HCT116 (cell line): Measurements from ENCODE around the gene PSMA3.

Experiments
- CEBPB ChIP-seq: IDR thresholded peaks from 2 replicates; pipeline ENCODE4 v1.6.1; 2012; ENCODE audit warnings: low read depth
- CTCF ChIP-seq, 3 experiments: fragments of 200-600 bp in 1 of 3; sonication (generic) in 1 of 3; IDR thresholded peaks in 2 of 3; conservative IDR thresholded peaks in 1 of 3; 2 replicates each; pipeline ENCODE4 v1.5.1; 2012 to 2017; ENCODE audit warnings: low read depth in 2 of 3, low read length in 2 of 3, antibody characterized with exemption in 1 of 3, borderline replicate concordance in 1 of 3, control low read depth in 1 of 3, mild to moderate bottlenecking in 1 of 3, mixed read lengths in 1 of 3, mixed run types in 1 of 3, moderate library complexity in 1 of 3; ENCODE audit not compliant: insufficient read depth in 1 of 3
- EZH2phosphoT487 ChIP-seq: fragments of 200-600 bp; IDR thresholded peaks from 2 replicates; pipeline ENCODE4 v1.6.1; 2018; ENCODE audit warnings: antibody characterized with exemption, borderline replicate concordance
- JUND ChIP-seq: IDR thresholded peaks from 2 replicates; pipeline ENCODE4 v1.6.1; 2012
- POLR2A ChIP-seq: IDR thresholded peaks from 2 replicates; pipeline ENCODE4 v1.7.0; 2011; ENCODE audit warnings: borderline replicate concordance; ENCODE audit not compliant: insufficient read depth, insufficient read length; ENCODE audit errors: extremely low read depth
- POLR2AphosphoS5 ChIP-seq: IDR thresholded peaks from 2 replicates; pipeline ENCODE4 v1.6.1; 2011; ENCODE audit warnings: mild to moderate bottlenecking, low read depth, low read length, moderate library complexity

DNA sequence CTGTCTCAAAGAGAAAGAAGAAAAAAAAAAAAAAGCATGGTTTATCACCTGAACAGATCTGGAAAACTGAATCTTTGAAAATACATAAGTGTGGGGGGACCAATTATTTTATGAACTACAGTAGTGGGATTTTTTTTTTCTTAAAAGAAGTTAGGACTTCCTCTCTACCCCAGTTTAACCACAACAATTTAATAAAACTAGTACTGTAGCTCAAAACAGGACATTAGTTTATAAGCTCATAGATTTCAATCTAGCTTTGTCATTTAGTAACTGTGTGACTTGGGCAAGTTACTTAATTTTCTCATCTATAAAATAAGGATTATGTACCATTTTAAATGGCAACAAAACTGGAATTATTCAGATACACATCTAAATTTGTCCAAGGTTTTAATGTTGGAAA is 30.2 kb downstream of the PSMA3 start:
- TF ChIP-seq CTCF (IDR thresholded peaks at IDR 0.05 in 2 of 3, conservative IDR thresholded peaks at IDR 0.05 in 1 of 3; ENCODE audit: borderline replicate concordance in 1 of 3, insufficient read depth in 1 of 3, low read depth in 2 of 3, low read length in 2 of 3) (no peak), JUND (no peak), CEBPB (no peak), POLR2AphosphoS5 (no peak), EZH2phosphoT487 (no peak), POLR2A (no peak)
